HepG2 (cell line): Measurements from ENCODE around the gene ZSWIM9. TPM values are rescaled to one million over a fixed set of nuclear protein-coding genes. Genes with fewer than 3 reads are reported as not detected.
"Not testable (repeated sequence)": the region's sequence is repeated elsewhere in the genome, so short reads cannot be mapped to it uniquely, and the experiment has no call there.

Experiments
- ATAC-seq: fragments of 200-7000 bp; cut with Tn5 transposase; 3 replicates; pipeline ENCODE4 v1.9.1; 2020; ENCODE audit warnings: mild to moderate bottlenecking, moderate library complexity
- BruUV-seq: library from RNA; stranded (reverse); fragments of 400-500 nt; replicated peaks from 2 replicates; lab custom pipeline; 2021; lab: Mats Ljungman, UMichigan
- CTCF ChIA-PET: fragments of 300-600 bp; formaldehyde crosslinking; extraction: SDS; loops from one replicate; lab custom pipeline; 2021; ENCODE audit warnings: low total read pairs, inconsistent platforms, low intra/inter-chr PET ratio; lab: Yijun Ruan, JAX
- POLR2A ChIA-PET: fragments of 350-600 bp; sonication (Branson Sonifier 250); formaldehyde crosslinking; loops from one replicate; lab custom pipeline; 2020; ENCODE audit warnings: antibody characterized with exemption, inconsistent platforms; lab: Yijun Ruan, JAX
- DNase-seq: peaks from one replicate; pipeline ENCODE4 v3.0.0-alpha.2; 2015; ENCODE audit warnings: low spot score
- FAIRE-seq: peaks from 3 replicates; lab custom pipeline; 2011; peaks lifted over from hg19 to GRCh38; lab: Jason Lieb, UNC
- H2AFZ ChIP-seq: one replicate; pipeline ENCODE4 v1.6.1; 2011; ENCODE audit warnings: low read length, inconsistent platforms
- H3K27ac ChIP-seq: fragments of 300-600 bp; 3 replicates; pipeline ENCODE4 v1.8.0; 2011; ENCODE audit warnings: mixed run types, mild to moderate bottlenecking, mixed read lengths, low read length, inconsistent platforms; ENCODE audit not compliant: insufficient read depth; ENCODE audit errors: extremely low read length
- H3K27me3 ChIP-seq, 2 experiments: fragments of 200-600 bp in 1 of 2; 2 replicates in 1 of 2; 3 replicates in 1 of 2; pipeline versions ENCODE4 v1.6.0 to v1.8.0; 2011; ENCODE audit warnings: low read length in 2 of 2, mild to moderate bottlenecking in 2 of 2, moderate library complexity in 2 of 2, inconsistent platforms in 1 of 2; ENCODE audit not compliant: insufficient read depth in 2 of 2, control insufficient read depth in 1 of 2
- H3K36me3 ChIP-seq, 2 experiments: fragments of 200-600 bp in 1 of 2; replicated peaks in 1 of 2; 2 replicates in 1 of 2; 3 replicates in 1 of 2; pipeline versions ENCODE4 v1.5.1 to v1.8.0; 2011; ENCODE audit warnings: low read length in 2 of 2, inconsistent platforms in 1 of 2; ENCODE audit not compliant: insufficient read depth in 2 of 2, control insufficient read depth in 1 of 2
- H3K4me1 ChIP-seq: 2 replicates; pipeline ENCODE4 v1.5.1; 2012; ENCODE audit warnings: low read length, inconsistent platforms; ENCODE audit not compliant: insufficient read depth
- H3K4me2 ChIP-seq: 2 replicates; pipeline ENCODE4 v1.6.0; 2011; ENCODE audit warnings: low read depth, low read length, inconsistent platforms
- H3K4me3 ChIP-seq, 3 experiments: fragments of 200-600 bp in 1 of 3; sonication (generic), shearing (Covaris generic) in 1 of 3; replicated peaks in 1 of 3; 2 replicates each; pipeline ENCODE4 v1.5.1; 2011 to 2016; ENCODE audit warnings: low read length in 3 of 3, inconsistent platforms in 2 of 3, low read depth in 2 of 3, mild to moderate bottlenecking in 2 of 3, control low read depth in 1 of 3, mixed read lengths in 1 of 3; ENCODE audit not compliant: insufficient read depth in 1 of 3
- H3K79me2 ChIP-seq: one replicate; pipeline ENCODE4 v1.6.1; 2011; ENCODE audit warnings: low read length, inconsistent platforms; ENCODE audit not compliant: insufficient read depth
- H3K9ac ChIP-seq: 2 replicates; pipeline ENCODE4 v1.6.0; 2011; ENCODE audit warnings: mild to moderate bottlenecking, low read depth, low read length, inconsistent platforms; ENCODE audit not compliant: insufficient read depth
- H3K9me3 ChIP-seq: 2 replicates; pipeline ENCODE4 v1.5.1; 2012; ENCODE audit warnings: mild to moderate bottlenecking, low read length
- H4K20me1 ChIP-seq: 2 replicates; pipeline ENCODE4 v1.6.0; 2011; ENCODE audit warnings: inconsistent platforms, mild to moderate bottlenecking, low read length, moderate library complexity; ENCODE audit not compliant: insufficient read depth
- MYC ChIP-seq: sonication (generic); formaldehyde crosslinking; IDR thresholded peaks from 2 replicates; pipeline ENCODE4 v1.9.0; 2021; ENCODE audit warnings: missing genetic modification reagents, borderline replicate concordance
- SRSF9 ChIP-seq: fragments of 200-400 bp; formaldehyde crosslinking; IDR thresholded peaks from 2 replicates; pipeline ENCODE4 v1.6.1; 2018; ENCODE audit warnings: borderline replicate concordance, mild to moderate bottlenecking, low read depth, low read length; ENCODE audit not compliant: insufficient read depth, poor library complexity, severe bottlenecking
- ZNF570 ChIP-seq: sonication (generic); formaldehyde crosslinking; IDR thresholded peaks from 2 replicates; pipeline ENCODE4 v1.4.0; 2020; ENCODE audit warnings: mild to moderate bottlenecking, missing genetic modification reagents, borderline replicate concordance
- WGBS: methylation state at CpG from one replicate; pipeline ENCODE4 v1.1.6; 2017; ENCODE audit warnings: low lambda C conversion rate; 5-methylcytosine and 5-hydroxymethylcytosine counted together
- in situ Hi-C: cut with HindIII; loops from 2 replicates; pipeline ENCODE4 v1.10.0; 2017; ENCODE audit warnings: low pct_unique_long_range_greater_than_20kb; ENCODE audit not compliant: extremely low pct_ligation_motif_present
- intact Hi-C: fragments of 100-400 bp; cut with micrococcal nuclease; formaldehyde crosslinking; loops from one replicate; pipeline ENCODE4 v1.10.0; 2022; ENCODE audit not compliant: unreplicated experiment
- polyA plus RNA-seq, 8 experiments: library from polyadenylated mRNA; depleted of rRNA in 3 of 8; stranded (reverse) in 7 of 8; unstranded in 1 of 8; fragments of >200 nt; fragmentation: Illumina TruSeq in 4 of 8; extraction: Trizol in 4 of 8; gene quantifications; 2 replicates each; pipeline versions ENCODE4 v1.2.1 to v1.2.3, GENCODE V29; 2011 to 2016; ENCODE audit warnings: low read depth in 4 of 8, missing spikeins in 1 of 8, mixed read lengths in 1 of 8; ENCODE audit not compliant: insufficient read depth in 1 of 8
- total RNA-seq, 5 experiments: library from RNA; depleted of rRNA; stranded (reverse); fragments of >200 nt; fragmentation: Illumina TruSeq; extraction: Trizol; gene quantifications; 2 replicates each; pipeline ENCODE4 v1.2.3, GENCODE V29; 2016; ENCODE audit warnings: low read depth in 1 of 5
- TF ChIP-seq, protein P1 (sequence below): sonication (generic); formaldehyde crosslinking; IDR thresholded peaks from 2 replicates; pipeline ENCODE4 v1.9.0; 2021; ENCODE audit warnings: mild to moderate bottlenecking, missing genetic modification reagents
- TF ChIP-seq, protein P2 (sequence below): sonication (generic); formaldehyde crosslinking; conservative IDR thresholded peaks from 2 replicates; pipeline ENCODE4 v1.8.0; 2022; ENCODE audit warnings: missing genetic modification reagents

The ZSWIM9 gene
- total and polyA plus RNA-seq, 2 of the 13 experiments (the other 11 are each of a cell fraction or from before 2014, with no cell fraction given): 0.18 to 1.1 TPM

DNA sequence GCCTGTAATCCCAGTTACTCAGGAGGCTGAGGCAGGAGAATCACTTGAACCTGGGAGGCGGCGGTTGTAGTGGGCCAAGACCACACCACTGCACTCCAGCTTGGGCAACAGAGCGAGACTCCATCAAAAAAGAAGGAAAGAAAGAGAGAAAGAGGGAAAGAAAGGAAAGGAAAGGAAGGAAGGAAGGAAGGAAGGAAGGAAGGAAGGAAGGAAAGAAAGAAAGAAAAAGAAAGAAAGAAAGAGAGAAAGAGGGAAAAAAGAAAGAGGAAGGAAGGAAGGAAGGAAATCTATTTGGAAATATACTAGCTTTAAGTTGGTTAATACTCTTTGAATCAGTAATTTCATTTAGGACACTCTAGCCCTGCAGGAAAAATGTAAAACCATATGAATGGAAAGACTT, 50.3 kb downstream of the ZSWIM9 start:
- H3K27ac ChIP-seq, ATAC-seq, DNase-seq, in situ Hi-C loops, H3K4me3 ChIP-seq, H3K4me1 ChIP-seq, H2AFZ ChIP-seq, BruUV-seq, H3K4me2 ChIP-seq, POLR2A ChIA-PET, intact Hi-C loops, FAIRE-seq, H3K27me3 ChIP-seq, H3K9ac ChIP-seq, H3K36me3 ChIP-seq, H3K9me3 ChIP-seq, H4K20me1 ChIP-seq, CTCF ChIA-PET, H3K79me2 ChIP-seq: not testable (repeated sequence)
- peak; percentile 38 for TF ChIP-seq SRSF9
- 98% methylated on average over 3 of the region's 3 CpGs for WGBS

DNA sequence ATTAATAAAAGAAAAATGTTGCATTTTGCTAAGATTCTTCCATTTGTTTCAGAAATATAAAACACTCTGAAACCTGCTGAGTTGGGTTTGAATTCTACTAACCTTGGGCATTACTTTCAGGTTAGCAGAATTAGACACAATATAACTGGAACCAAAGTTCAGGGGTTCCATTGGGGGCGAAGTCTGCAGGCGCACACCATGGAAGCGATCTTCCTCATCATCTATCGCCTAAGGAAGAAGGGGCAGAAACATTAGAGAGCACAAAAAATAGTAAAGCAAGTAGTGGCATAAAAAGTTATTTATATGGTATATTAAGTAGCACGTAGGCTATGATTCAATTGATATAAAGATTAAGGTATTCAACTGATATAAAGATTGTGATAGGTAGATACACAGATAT, 51.1 kb downstream of the ZSWIM9 start:
- ATAC-seq (no peak), FAIRE-seq (no peak), DNase-seq (no peak)
- Histone ChIP-seq H3K79me2 (no peaks in the 10 kb centered on the region), H3K4me1 (no peaks in the 10 kb centered on the region), H3K9me3 (no peaks in the 10 kb centered on the region), H3K27me3 (no peaks in the 10 kb centered on the region; a peak in 1 of 5 replicates), H4K20me1 (no peaks in the 10 kb centered on the region), H2AFZ (no peak overlapping the region), H3K36me3 (0 out of 5 replicates have a peak, but pooled peaks cover 0 to 4% of the 10 kb centered on the region in 2 experiments), H3K4me3 (no peak overlapping the region), H3K27ac (no peak overlapping the region), H3K4me2 (no peak overlapping the region), H3K9ac (no peak overlapping the region)
- in situ Hi-C loops (no loop called here), intact Hi-C loops (no loop called here)
- BruUV-seq: no TSS peak
- CTCF ChIA-PET: no interaction called here
- WGBS: 98% methylated on average over 5 of the region's 5 CpGs
- TF ChIP-seq, protein P1, sequence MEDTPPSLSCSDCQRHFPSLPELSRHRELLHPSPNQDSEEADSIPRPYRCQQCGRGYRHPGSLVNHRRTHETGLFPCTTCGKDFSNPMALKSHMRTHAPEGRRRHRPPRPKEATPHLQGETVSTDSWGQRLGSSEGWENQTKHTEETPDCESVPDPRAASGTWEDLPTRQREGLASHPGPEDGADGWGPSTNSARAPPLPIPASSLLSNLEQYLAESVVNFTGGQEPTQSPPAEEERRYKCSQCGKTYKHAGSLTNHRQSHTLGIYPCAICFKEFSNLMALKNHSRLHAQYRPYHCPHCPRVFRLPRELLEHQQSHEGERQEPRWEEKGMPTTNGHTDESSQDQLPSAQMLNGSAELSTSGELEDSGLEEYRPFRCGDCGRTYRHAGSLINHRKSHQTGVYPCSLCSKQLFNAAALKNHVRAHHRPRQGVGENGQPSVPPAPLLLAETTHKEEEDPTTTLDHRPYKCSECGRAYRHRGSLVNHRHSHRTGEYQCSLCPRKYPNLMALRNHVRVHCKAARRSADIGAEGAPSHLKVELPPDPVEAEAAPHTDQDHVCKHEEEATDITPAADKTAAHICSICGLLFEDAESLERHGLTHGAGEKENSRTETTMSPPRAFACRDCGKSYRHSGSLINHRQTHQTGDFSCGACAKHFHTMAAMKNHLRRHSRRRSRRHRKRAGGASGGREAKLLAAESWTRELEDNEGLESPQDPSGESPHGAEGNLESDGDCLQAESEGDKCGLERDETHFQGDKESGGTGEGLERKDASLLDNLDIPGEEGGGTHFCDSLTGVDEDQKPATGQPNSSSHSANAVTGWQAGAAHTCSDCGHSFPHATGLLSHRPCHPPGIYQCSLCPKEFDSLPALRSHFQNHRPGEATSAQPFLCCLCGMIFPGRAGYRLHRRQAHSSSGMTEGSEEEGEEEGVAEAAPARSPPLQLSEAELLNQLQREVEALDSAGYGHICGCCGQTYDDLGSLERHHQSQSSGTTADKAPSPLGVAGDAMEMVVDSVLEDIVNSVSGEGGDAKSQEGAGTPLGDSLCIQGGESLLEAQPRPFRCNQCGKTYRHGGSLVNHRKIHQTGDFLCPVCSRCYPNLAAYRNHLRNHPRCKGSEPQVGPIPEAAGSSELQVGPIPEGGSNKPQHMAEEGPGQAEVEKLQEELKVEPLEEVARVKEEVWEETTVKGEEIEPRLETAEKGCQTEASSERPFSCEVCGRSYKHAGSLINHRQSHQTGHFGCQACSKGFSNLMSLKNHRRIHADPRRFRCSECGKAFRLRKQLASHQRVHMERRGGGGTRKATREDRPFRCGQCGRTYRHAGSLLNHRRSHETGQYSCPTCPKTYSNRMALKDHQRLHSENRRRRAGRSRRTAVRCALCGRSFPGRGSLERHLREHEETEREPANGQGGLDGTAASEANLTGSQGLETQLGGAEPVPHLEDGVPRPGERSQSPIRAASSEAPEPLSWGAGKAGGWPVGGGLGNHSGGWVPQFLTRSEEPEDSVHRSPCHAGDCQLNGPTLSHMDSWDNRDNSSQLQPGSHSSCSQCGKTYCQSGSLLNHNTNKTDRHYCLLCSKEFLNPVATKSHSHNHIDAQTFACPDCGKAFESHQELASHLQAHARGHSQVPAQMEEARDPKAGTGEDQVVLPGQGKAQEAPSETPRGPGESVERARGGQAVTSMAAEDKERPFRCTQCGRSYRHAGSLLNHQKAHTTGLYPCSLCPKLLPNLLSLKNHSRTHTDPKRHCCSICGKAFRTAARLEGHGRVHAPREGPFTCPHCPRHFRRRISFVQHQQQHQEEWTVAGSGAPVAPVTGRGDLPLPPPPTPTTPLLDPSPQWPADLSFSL (CRISPR knock-in tag): no peak
- TF ChIP-seq MYC (CRISPR knock-in tag) (no peak), ZNF570 (CRISPR knock-in tag) (no peak)
- TF ChIP-seq, protein P2, sequence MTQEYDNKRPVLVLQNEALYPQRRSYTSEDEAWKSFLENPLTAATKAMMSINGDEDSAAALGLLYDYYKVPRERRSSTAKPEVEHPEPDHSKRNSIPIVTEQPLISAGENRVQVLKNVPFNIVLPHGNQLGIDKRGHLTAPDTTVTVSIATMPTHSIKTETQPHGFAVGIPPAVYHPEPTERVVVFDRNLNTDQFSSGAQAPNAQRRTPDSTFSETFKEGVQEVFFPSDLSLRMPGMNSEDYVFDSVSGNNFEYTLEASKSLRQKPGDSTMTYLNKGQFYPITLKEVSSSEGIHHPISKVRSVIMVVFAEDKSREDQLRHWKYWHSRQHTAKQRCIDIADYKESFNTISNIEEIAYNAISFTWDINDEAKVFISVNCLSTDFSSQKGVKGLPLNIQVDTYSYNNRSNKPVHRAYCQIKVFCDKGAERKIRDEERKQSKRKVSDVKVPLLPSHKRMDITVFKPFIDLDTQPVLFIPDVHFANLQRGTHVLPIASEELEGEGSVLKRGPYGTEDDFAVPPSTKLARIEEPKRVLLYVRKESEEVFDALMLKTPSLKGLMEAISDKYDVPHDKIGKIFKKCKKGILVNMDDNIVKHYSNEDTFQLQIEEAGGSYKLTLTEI: no peak
- POLR2A ChIA-PET: no interaction called here
